Duodenal mucosa (tissue), 2 donors: ENCODE data around the gene TMPRSS11F.
"Not testable (repeated sequence)": the region's sequence is repeated elsewhere in the genome, so short reads cannot be mapped to it uniquely, and the experiment has no call there.

Experiments
- H3K27ac ChIP-seq: one replicate; pipeline ENCODE4 v1.7.0; 2013; ENCODE audit warnings: low read depth, low read length
- H3K27me3 ChIP-seq, 2 donors: one replicate each; pipeline ENCODE4 v1.7.0; 2013; ENCODE audit warnings: low read length in 2 of 2, control low read depth in 1 of 2; ENCODE audit not compliant: insufficient read depth in 2 of 2, control insufficient read depth in 1 of 2
- H3K36me3 ChIP-seq, 2 donors: one replicate each; pipeline ENCODE4 v1.7.0; 2013; ENCODE audit warnings: low read length in 2 of 2, control low read depth in 1 of 2; ENCODE audit not compliant: insufficient read depth in 2 of 2, control insufficient read depth in 1 of 2
- H3K4me1 ChIP-seq, 2 donors: one replicate each; pipeline ENCODE4 v1.7.0; 2013; ENCODE audit warnings: low read length in 2 of 2, control low read depth in 1 of 2; ENCODE audit not compliant: insufficient read depth in 2 of 2, control insufficient read depth in 1 of 2
- H3K4me3 ChIP-seq, 2 donors: one replicate each; pipeline ENCODE4 v1.7.0; 2013; ENCODE audit warnings: low read length in 2 of 2, low read depth in 1 of 2
- H3K9ac ChIP-seq, 2 donors: one replicate each; pipeline ENCODE4 v1.7.0; 2013; ENCODE audit warnings: low read length in 2 of 2, low read depth in 1 of 2
- H3K9me3 ChIP-seq, 2 donors: one replicate each; pipeline ENCODE4 v1.7.0; 2013; ENCODE audit warnings: low read length in 2 of 2, control low read depth in 1 of 2; ENCODE audit not compliant: control insufficient read depth in 1 of 2

The TMPRSS11F gene

GRCh38 chr4:68129793-68130192 is at the start of gene TMPRSS11F:
TSS of gene TMPRSS11F (minus strand) at chr4:68129869. CDS start at chr4:68129820, 49 bp downstream.
- no peaks in the 10 kb centered on the region for H3K4me1 ChIP-seq
- H3K27ac ChIP-seq: no peak within 1 kb of the TSS
- no peaks in the 10 kb centered on the region for H3K36me3 ChIP-seq
- H3K4me3 ChIP-seq: no peak within 1 kb of the TSS
- H3K9me3 ChIP-seq: no peaks in the 10 kb centered on the region
- H3K27me3 ChIP-seq: no peaks in the 10 kb centered on the region
- H3K9ac ChIP-seq: no peak within 1 kb of the TSS

GRCh38 chr4:68176904-68177303 is 47.2 kb upstream of the TMPRSS11F start:
- Histone ChIP-seq H3K36me3 (no peaks in the 10 kb centered on the region), H3K27ac (no peak overlapping the region), H3K4me1 (no peaks in the 10 kb centered on the region), H3K4me3 (no peak overlapping the region), H3K9ac (no peak overlapping the region), H3K27me3 (peaks cover 0 to 5% of the 10 kb centered on the region in 2 donors), H3K9me3 (no peaks in the 10 kb centered on the region)

- Histone ChIP-seq H3K27me3 (peaks cover 0 to 5% of the 10 kb centered on the region in 2 donors), H3K4me3 (no peak overlapping the region), H3K27ac (no peak overlapping the region), H3K9ac (no peak overlapping the region), H3K4me1 (no peaks in the 10 kb centered on the region), H3K9me3 (no peaks in the 10 kb centered on the region), H3K36me3 (no peaks in the 10 kb centered on the region)
Measured at GRCh38 chr4:68176500-68176899, 46.8 kb upstream of the TMPRSS11F start.

GRCh38 chr4:68175562-68176155 is 46.0 kb upstream of the TMPRSS11F start:
- Histone ChIP-seq H3K36me3 (no peaks in the 10 kb centered on the region), H3K27ac (no peak overlapping the region), H3K27me3 (peaks cover 0 to 5% of the 10 kb centered on the region in 2 donors), H3K4me3 (no peak overlapping the region), H3K9ac (no peak overlapping the region), H3K9me3 (no peaks in the 10 kb centered on the region), H3K4me1 (no peaks in the 10 kb centered on the region)

- H3K4me1 ChIP-seq, H3K4me3 ChIP-seq, H3K27ac ChIP-seq, H3K27me3 ChIP-seq, H3K36me3 ChIP-seq, H3K9ac ChIP-seq, H3K9me3 ChIP-seq: not testable (repeated sequence)
Measured at GRCh38 chr4:68174389-68174788, 44.7 kb upstream of the TMPRSS11F start.

GRCh38 chr4:68172147-68172546 is 42.5 kb upstream of the TMPRSS11F start:
- not testable (repeated sequence) for H3K36me3 ChIP-seq, H3K9ac ChIP-seq, H3K4me3 ChIP-seq, H3K27ac ChIP-seq, H3K4me1 ChIP-seq, H3K27me3 ChIP-seq, H3K9me3 ChIP-seq

GRCh38 chr4:68167706-68168105 is 38.0 kb upstream of the TMPRSS11F start:
- no peaks in the 10 kb centered on the region for H3K9me3 ChIP-seq
- no peaks in the 10 kb centered on the region for H3K36me3 ChIP-seq
- no peak overlapping the region for H3K4me3 ChIP-seq
- no peak overlapping the region for H3K9ac ChIP-seq
- no peak overlapping the region for H3K27ac ChIP-seq
- no peaks in the 10 kb centered on the region for H3K4me1 ChIP-seq
- no peaks in the 10 kb centered on the region for H3K27me3 ChIP-seq

GRCh38 chr4:68167166-68167565 is 37.5 kb upstream of the TMPRSS11F start:
- Histone ChIP-seq H3K36me3 (no peaks in the 10 kb centered on the region), H3K9me3 (no peaks in the 10 kb centered on the region), H3K4me3 (no peak overlapping the region), H3K4me1 (no peaks in the 10 kb centered on the region), H3K27me3 (no peaks in the 10 kb centered on the region), H3K9ac (no peak overlapping the region), H3K27ac (no peak overlapping the region)

GRCh38 chr4:68163754-68164153 is 34.1 kb upstream of the TMPRSS11F start:
- Histone ChIP-seq H3K4me3 (no peak overlapping the region), H3K36me3 (no peaks in the 10 kb centered on the region), H3K27ac (no peak overlapping the region), H3K4me1 (no peaks in the 10 kb centered on the region), H3K9ac (no peak overlapping the region), H3K27me3 (no peaks in the 10 kb centered on the region), H3K9me3 (no peaks in the 10 kb centered on the region)

- no peaks in the 10 kb centered on the region for H3K9me3 ChIP-seq
- no peak overlapping the region for H3K9ac ChIP-seq
- H3K36me3 ChIP-seq: no peaks in the 10 kb centered on the region
- no peak overlapping the region for H3K27ac ChIP-seq
- H3K4me3 ChIP-seq: no peak overlapping the region
- no peaks in the 10 kb centered on the region for H3K4me1 ChIP-seq
- no peaks in the 10 kb centered on the region for H3K27me3 ChIP-seq
Measured at GRCh38 chr4:68162196-68162595, 32.5 kb upstream of the TMPRSS11F start.

GRCh38 chr4:68152411-68152810 is 22.7 kb upstream of the TMPRSS11F start:
- Histone ChIP-seq H3K4me1 (no peaks in the 10 kb centered on the region), H3K9me3 (no peaks in the 10 kb centered on the region), H3K9ac (no peak overlapping the region), H3K4me3 (no peak overlapping the region), H3K27ac (no peak overlapping the region), H3K36me3 (no peaks in the 10 kb centered on the region), H3K27me3 (no peaks in the 10 kb centered on the region)
